Thyroid gland (tissue), 4 donors: ENCODE measurements around the gene IL5RA.

ENCODE experiments used
- CTCF ChIP-seq, 6 experiments: fragments of 200-600 bp in 3 of 6; fragments of 450-650 bp in 3 of 6; sonication (generic) in 3 of 6; IDR thresholded peaks; one replicate each; pipeline ENCODE4 v1.5.1; 2016 to 2019; ENCODE audit warnings: antibody characterized with exemption in 6 of 6, mild to moderate bottlenecking in 2 of 6, inconsistent platforms in 1 of 6, moderate library complexity in 1 of 6
- POLR2A ChIP-seq, 2 donors: fragments of 450-650 bp; IDR thresholded peaks; one replicate each; pipeline ENCODE4 v1.6.1; 2017; ENCODE audit warnings: antibody characterized with exemption in 2 of 2, mild to moderate bottlenecking in 2 of 2, moderate library complexity in 1 of 2

GRCh38 chr3:3087716-3088465 is 22.3 kb downstream of the IL5RA start:
- TF ChIP-seq CTCF (IDR thresholded peaks at IDR 0.05) (no peak), POLR2A (IDR thresholded peaks at IDR 0.05) (no peak)
